DMS114 treated with DMSO at 0.1 percent for 48 hours (cell line): Measurements from ENCODE around the gene DNASE2B.

Experiments used
- DNase-seq: peaks from one replicate; lab custom pipeline; 2025; ENCODE audit not compliant: unreplicated experiment; lab: John Stamatoyannopoulos, UW

The DNASE2B gene

GRCh38 chr1:84398175-84399155 is at the start of gene DNASE2B:
DNASE2B (plus strand) TSS chr1:84398484; CDS start chr1:84398565, 81 bp downstream.
- no peak for DNase-seq

DNA sequence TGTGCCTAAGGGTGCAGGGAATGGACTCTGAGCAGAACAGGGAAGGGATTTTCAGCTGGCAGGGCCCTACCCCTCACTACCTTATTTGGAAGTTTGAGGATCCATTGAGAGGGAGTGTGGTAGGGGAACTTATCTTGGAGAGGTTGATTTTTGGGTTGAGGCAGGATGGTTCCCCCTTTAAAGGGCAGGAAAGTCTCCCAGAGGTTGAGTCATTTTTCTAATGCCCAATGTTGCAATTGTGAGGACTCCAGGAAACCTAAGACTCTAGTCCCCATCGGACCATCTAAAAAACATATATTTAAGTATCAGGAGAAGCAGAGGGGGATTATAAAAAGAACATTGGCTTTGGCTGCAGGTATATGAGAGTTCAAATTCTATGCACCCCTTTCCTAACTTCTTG is 49.5 kb upstream of the DNASE2B start:
- no peak for DNase-seq

DNA sequence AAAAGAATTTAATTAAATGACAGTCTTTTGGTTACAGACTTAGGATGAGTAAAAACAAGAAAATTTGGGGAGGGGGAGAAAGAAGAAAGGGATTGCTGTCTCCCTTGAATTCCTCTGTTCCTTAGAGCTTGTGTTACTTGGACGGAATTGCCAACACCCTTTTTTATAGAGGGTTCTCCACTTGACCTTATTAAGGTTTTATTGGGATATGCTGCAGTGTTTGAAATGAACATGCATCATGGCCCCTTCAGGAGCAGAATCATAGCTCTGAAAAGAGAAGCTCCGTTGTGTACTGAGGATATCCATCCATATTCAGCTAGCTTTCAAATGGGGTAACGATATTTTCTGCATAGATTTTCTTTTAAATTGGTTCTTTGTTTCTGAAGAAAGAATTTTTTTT is 48.2 kb upstream of the DNASE2B start:
- no peak for DNase-seq

DNA sequence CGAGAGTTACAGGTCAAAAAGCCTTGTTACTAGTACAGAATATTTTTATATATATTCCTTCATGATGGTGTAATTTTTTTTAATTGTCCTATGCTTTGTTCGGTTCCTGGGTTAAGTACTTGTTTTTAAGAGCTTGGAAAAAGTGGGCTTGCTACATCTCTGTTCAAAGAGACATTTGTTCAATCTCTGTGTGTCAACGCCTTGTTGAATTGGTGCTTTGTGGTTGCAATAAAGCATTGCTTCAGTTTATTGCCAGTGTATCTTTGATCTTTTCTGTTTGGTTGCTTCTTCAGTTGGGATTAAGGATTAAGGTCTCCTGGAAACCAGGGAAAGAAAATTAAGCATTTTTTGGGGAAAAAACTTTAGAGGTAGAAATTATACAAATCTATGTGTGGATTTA is 47.7 kb upstream of the DNASE2B start:
- DNase-seq: no peak

DNA sequence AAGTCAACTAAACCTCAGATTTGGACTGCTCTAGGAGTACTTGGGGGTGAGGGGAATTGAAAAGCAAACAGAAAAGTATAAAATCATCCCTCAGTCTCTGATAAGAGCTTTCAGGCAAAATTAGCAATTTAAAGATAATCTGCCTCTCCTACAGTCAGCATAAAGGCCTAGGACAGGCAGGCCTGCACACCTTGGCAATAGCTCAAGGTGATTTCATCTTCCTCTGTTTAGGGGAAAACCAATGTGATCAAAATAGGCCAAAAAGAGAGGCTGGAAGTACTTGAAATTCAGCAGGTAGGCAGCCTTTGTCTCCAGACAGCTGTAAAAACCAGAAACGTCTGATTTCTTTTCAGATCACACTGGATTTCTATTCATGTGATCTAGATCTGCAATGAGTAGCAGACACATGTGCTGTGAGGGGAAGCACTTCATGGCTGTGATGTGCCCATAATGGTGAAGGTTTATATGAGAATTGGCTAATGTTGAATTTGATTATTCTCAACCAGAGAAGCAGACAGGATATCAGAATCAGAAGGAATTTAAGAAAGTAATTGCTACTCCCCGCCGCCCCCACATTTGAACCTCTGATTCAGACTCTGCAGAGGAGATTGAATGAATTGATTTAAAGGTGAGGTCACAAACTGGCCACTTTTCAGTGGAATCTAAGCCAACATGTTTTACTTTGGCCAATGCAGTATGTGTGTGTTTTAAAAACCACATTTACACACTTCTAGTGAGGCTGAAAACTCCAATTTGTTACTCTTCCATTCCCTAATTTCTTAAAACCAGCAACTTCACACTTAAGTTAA is 45.8 kb upstream of the DNASE2B start:
- no peak for DNase-seq

DNA sequence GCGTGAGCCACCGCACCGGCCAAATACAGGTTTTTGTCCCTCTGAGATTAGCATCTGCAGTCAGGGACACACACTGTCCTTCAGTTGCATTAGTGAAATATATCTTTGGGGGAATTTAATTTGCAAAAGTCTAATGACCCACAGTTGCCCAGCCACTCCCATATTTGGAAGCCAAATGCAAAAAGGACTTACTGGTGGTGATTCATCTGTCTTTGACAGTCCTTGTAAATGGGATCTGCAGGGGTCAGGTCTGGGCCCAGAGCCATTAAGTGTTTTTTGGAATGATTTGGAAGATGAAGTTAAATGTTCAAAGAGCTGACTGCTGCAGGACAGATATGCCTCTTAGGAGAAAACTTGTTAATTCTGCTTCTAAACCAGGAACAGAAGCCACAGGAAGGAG is 44.6 kb upstream of the DNASE2B start:
- DNase-seq: no peak

DNA sequence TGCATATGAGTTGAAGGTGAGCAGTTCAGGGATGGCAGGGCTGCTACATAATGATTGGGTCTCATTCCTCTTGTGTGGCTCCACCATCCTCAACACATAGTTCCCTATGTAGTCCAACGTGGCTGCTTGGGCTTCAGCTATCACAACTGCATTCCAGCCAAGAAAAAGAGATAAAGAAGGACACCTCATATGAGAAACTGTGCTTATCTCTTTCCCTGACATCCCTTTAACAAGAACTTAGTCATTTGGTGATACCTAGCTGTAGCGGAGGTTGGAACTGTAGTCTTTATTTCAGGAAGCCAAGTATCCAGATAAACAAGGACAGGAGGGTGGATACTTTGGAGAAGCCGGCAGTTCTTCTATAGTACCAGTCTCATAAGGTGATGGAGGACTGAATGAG is 42.7 kb upstream of the DNASE2B start:
- no peak for DNase-seq

DNA sequence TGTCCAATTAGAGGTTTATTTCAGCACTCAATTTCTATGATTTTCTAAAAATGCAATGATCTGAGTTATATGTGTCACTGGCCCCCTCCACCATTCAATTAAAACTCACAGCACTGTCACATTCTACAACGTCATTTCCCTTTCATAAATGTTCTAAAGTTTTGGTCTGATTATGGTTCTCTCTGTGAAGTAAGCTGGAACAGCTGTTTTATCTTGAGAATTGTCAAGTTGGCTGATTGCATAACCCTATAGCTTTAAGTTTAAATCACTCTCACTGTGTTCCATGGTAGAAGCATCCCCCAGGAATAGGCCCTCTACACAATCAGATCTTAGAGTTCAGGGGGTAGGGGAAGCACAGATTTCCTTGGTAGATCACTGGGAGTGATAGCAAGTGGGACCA is 41.4 kb upstream of the DNASE2B start:
- no peak for DNase-seq

GRCh38 chr1:84358695-84359094 is 39.6 kb upstream of the DNASE2B start:
- no peak for DNase-seq

DNA sequence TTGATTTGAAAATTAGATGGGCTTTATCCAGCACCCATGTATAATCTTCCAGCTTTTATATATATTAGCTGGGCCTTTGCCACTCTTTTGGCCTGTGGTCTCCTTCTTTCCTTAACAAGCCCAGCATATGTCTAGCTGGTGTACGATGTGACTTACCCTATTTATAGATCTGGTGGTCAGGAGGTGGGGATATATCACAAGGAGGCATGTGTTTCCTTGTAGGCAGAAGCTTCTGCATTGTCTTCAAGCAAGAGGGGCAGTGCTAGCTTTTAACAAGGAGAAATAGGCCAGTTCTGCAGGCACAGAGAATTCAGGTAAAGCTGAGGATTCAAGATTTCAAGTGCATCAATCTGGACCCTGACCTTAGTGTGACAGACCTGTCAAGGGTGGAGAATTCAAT is 38.0 kb upstream of the DNASE2B start:
- DNase-seq: no peak

DNA sequence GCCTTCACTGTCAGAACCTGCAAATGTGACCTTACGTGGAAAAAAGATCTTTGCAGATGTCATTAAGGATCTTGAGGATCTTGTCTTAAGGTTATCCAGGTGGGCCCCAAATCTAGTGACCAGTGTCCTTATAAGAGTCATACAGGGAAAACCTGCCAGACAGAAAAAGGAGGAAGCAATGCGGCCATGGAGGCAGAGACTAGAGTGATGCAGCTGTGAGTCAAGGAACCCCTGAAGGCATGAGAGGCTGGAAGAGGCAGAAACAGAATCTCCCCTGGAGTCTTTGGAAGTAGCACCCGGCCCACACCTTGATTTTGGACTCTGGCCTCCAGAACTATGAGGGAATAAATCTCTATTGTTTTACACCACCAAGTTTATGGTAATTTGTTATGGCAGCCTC is 36.5 kb upstream of the DNASE2B start:
- no peak for DNase-seq

DNA sequence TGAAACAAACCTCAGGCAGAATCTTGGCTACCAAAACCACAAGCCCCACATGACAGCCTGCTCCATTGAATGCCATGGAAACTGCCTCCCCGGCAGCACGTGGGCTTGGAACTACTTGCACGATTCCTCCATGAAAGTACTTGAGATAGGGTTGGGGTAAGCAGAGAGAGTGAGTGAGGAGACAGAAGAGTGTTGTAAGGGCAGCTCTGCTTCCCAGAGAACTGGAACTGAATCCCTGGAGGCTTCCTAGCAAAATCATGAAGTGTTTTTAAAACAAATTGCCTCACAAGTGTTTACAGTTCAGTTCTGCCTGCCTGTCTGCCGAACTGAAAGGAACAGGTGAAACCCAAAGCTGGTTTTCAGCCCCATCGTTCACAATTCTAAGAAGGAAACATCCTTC is 35.3 kb upstream of the DNASE2B start:
- no peak for DNase-seq

DNA sequence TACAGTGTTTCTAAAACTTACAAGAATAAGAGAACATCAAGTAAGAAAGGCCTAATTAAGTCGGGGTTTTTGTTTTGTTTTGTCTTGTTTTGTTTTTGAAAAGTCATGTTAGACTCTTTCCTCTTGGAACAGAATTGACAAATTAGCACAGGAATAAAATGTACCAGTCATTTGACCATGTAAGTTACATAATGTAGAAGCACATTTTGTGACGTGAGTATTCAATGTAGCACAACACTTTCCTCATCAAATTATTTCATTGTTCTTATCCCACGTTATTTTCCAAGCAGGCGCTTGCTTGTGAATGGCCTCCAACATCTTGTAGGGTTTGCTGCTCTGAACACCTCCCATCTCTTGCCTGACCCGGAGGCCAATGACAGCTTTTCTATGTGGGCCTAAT is 34.7 kb upstream of the DNASE2B start:
- DNase-seq: no peak

DNA sequence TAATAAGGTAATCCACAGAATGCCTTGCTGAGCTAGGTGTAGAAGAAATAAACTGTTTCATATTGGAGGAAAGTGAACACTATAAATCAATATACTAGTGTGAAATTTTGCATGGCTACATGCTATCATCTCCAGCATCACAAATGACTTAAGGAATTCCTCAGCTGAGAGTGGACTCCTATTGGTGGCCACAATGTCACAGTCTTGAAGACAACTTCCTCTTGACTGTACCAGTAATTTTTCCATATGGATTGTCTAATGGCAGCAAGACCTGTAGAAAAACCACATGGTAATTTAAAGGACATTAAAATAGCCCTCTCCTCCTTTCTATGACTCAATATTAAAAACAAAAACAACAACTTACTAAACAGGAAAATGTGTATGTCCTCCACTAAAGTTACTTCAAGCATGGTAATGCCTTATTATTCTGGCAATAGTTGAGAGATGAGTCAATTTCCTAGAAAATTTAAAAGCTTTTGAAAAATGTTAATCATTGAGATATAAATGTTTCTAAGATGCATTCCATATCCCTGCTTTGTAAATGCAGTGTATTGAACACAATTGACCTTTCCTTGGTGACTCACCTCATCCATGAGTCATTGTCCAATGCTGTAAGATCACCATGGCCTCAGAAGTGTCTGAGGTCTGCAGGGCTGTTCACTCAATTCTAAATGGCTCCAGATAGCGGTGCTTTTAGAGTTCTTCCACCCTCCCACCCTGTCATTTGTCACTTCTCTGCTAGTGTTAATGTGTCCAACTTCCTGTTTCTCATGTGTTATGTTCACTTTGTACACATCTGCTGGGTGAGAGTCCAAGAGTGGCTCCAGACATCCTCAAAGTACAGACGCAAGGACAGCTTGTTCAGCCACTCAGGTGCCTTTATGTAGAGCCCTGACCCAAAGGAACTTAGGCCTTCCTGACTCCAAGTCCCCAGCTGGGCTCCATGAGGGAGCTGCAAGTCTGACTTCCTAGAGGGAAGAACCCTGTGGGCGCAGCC is 32.8 kb upstream of the DNASE2B start:
- no peak for DNase-seq

DNA sequence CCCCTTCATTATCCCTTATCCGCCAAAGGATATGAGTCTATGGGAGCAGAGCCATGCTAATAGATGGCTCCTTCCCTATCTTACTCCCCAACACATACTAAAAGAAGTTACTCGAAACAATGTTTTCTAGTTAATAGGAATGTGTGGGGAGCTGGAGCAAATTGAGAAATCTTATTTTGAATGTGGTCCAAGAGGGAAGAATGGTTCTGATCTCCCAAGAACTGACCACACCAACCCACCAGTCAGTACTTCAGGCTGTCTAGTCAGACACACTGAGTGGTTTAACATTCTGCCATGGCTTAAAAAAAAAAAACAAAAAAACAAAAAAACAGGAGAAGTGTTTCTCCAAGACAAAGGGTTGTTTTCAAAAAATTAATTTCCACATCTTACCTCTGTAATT is 31.5 kb upstream of the DNASE2B start:
- no peak for DNase-seq

DNA sequence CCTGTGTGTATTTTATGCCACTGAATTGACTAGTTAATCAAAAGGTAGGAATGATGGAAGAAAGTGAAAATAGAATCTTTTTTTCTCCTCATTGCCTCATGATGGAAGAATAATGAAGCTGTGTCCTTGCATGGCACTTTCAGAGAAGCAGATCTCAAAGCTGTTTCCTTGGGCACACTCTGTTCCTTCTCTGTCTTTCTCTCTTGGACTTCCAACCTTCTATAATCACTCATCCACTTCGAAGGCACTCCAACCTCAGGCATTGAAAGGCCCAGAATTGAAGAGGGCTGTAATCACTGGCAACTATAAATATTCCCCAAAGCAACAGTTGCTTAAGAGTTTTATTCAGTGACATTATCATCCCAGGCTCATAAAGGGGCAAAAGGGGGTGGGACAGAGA is 31.1 kb upstream of the DNASE2B start:
- DNase-seq: no peak

DNA sequence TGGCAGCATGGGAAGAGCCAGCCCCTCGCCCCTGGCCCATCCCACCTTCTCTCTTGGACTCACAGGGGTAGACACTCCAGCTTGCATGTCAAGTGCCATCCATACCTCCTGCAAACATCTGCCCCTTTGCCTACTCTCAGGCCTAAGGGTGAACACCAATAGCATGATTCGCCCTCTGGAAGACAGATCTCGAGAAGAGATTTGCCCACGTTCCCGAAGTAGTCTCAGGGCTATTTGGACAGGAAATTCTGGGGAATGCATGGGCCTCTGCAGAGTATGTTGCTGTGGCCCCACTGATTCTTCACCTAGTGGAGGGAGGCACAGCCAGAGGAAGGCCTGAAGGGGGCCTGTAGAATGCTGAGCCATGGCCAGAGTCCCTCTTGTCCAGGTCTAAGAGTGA is 29.8 kb upstream of the DNASE2B start:
- DNase-seq: no peak

DNA sequence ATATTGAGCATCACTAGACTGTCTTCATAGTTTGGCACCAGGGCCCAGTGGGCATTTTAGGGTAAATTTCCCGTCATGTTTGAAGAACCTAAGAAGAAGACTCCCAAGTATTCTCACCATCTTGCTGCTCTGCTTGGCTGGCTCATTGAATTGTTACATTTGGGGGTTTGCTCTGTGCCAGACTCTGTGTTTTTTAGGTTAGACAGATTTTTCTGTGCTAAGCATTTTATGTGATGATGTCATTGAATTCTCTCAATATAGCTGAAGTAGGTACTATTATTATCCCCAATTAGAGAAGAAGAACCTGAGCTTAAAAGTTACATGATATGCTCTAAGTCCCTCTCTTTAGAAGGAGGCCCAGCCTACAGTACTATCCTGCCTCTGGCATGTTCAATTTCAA is 28.0 kb upstream of the DNASE2B start:
- DNase-seq: no peak

GRCh38 chr1:84370831-84371394 is 27.4 kb upstream of the DNASE2B start:
- DNase-seq: no peak

- DNase-seq: no peak
These were observed 24.7 kb upstream of the DNASE2B start for GRCh38 chr1:84373436-84374141.
